ENCODE measurements around the gene IGSF11. TPM values are rescaled to one million over a fixed set of nuclear protein-coding genes. Genes with fewer than 3 reads are reported as not detected.

IGSF11 gene
- polyA plus RNA-seq, 3 donors = not detected

DNA sequence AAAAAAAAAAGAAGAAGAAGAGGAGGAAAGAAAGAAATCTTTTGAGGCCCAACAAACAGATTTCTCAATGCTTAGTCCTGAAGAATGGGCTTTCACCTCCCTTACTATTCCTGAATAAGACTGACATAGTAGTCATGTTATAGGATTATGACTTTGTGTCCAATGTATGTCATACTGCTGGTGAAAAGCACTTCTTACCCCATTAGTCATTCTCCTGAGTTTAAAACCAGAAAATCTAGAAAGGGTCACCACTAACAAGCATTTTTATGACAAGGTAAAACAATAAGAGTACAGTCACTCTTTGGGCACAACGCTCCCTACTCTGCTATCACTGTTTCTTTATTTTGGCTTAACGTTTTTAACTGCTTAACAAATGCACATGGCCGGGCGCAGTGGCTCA, 88.2 kb downstream of the IGSF11 start:
- Histone ChIP-seq H4K20me1 (ENCODE audit: insufficient read depth, low read length) (no peaks in the 10 kb centered on the region), H3K79me2 (ENCODE audit: insufficient read depth, low read length) (no peaks in the 10 kb centered on the region), H3K9ac (ENCODE audit: insufficient read depth, low read length, poor library complexity, severe bottlenecking) (no peak overlapping the region), H2AFZ (ENCODE audit: insufficient read depth, low read depth, low read length, poor library complexity, severe bottlenecking) (no peak overlapping the region), H3K4me1 (ENCODE audit: control insufficient read depth in 1 of 2, insufficient read depth in 2 of 2, low read length in 2 of 2) (no peaks in the 10 kb centered on the region), H3K4me2 (replicated peaks; ENCODE audit: extremely low read depth, low read length, poor library complexity, severe bottlenecking) (no peak overlapping the region), H3K9me3 (replicated peaks in 1 of 2; ENCODE audit: control insufficient read depth in 1 of 2, insufficient read depth in 1 of 2, low read length in 2 of 2) (no peaks in the 10 kb centered on the region), H3K36me3 (replicated peaks in 1 of 2; ENCODE audit: control insufficient read depth in 1 of 2, insufficient read depth in 2 of 2, low read length in 2 of 2) (no peaks in the 10 kb centered on the region), H3K4me3 (replicated peaks in 1 of 3; ENCODE audit: low read depth in 2 of 3, low read length in 3 of 3) (no peak overlapping the region), H3K27ac (ENCODE audit: low read depth in 1 of 2, low read length in 2 of 2) (no peak overlapping the region), H3K27me3 (ENCODE audit: control insufficient read depth in 2 of 2, insufficient read depth in 2 of 2, low read length in 2 of 2) (no peaks in the 10 kb centered on the region)
- Mint-ChIP-seq H3K27me3 (ENCODE audit: low read depth in 3 of 3) (peaks cover 0 to 2% (median 0%) of the 10 kb centered on the region in 3 donors), H3K4me1 (no peaks in the 10 kb centered on the region), H3K9me3 (peaks cover 0 to 2% (median 0%) of the 10 kb centered on the region in 7 donors), H3K36me3 (no peaks in the 10 kb centered on the region), H3K27ac (no peak overlapping the region), H3K4me3 (no peak overlapping the region)
- DNase-seq = no peak
- 83% methylated on average over 4 of the region's 4 CpGs for WGBS (ENCODE audit: insufficient coverage)
- intact Hi-C loops (cut with micrococcal nuclease) = no loop called here
- TF ChIP-seq CTCF (IDR thresholded peaks at IDR 0.05) = no peak

- peaks cover 0 to 2% (median 0%) of the 10 kb centered on the region in 7 donors for H3K9me3 Mint-ChIP-seq
- no peak overlapping the region for H3K4me3 ChIP-seq (replicated peaks in 1 of 3; ENCODE audit: low read depth in 2 of 3, low read length in 3 of 3)
- H3K27ac Mint-ChIP-seq = no peak overlapping the region
- no peaks in the 10 kb centered on the region for H3K27me3 ChIP-seq (ENCODE audit: control insufficient read depth in 2 of 2, insufficient read depth in 2 of 2, low read length in 2 of 2)
- no peaks in the 10 kb centered on the region for H3K9me3 ChIP-seq (replicated peaks in 1 of 2; ENCODE audit: control insufficient read depth in 1 of 2, insufficient read depth in 1 of 2, low read length in 2 of 2)
- no peaks in the 10 kb centered on the region for H3K36me3 ChIP-seq (replicated peaks in 1 of 2; ENCODE audit: control insufficient read depth in 1 of 2, insufficient read depth in 2 of 2, low read length in 2 of 2)
- H4K20me1 ChIP-seq (ENCODE audit: insufficient read depth, low read length) = no peaks in the 10 kb centered on the region
- H3K4me1 ChIP-seq (ENCODE audit: control insufficient read depth in 1 of 2, insufficient read depth in 2 of 2, low read length in 2 of 2) = no peaks in the 10 kb centered on the region
- WGBS (ENCODE audit: insufficient coverage) = no CpG with 5 or more reads among the region's 4 CpGs
- no peak for TF ChIP-seq CTCF (IDR thresholded peaks at IDR 0.05)
- H3K4me1 Mint-ChIP-seq = no peaks in the 10 kb centered on the region
- intact Hi-C loops (cut with micrococcal nuclease) = no loop called here
- no peak for DNase-seq
- no peak overlapping the region for H3K4me2 ChIP-seq (replicated peaks; ENCODE audit: extremely low read depth, low read length, poor library complexity, severe bottlenecking)
- no peak overlapping the region for H2AFZ ChIP-seq (ENCODE audit: insufficient read depth, low read depth, low read length, poor library complexity, severe bottlenecking)
- H3K79me2 ChIP-seq (ENCODE audit: insufficient read depth, low read length) = no peaks in the 10 kb centered on the region
- no peak overlapping the region for H3K4me3 Mint-ChIP-seq
- no peak overlapping the region for H3K9ac ChIP-seq (ENCODE audit: insufficient read depth, low read length, poor library complexity, severe bottlenecking)
- H3K27ac ChIP-seq (ENCODE audit: low read depth in 1 of 2, low read length in 2 of 2) = no peak overlapping the region
- no peaks in the 10 kb centered on the region for H3K36me3 Mint-ChIP-seq
- peaks cover 0 to 2% (median 0%) of the 10 kb centered on the region in 3 donors for H3K27me3 Mint-ChIP-seq (ENCODE audit: low read depth in 3 of 3)
Measured at GRCh38 chr3:118945834-118946233, 88.8 kb downstream of the IGSF11 start.
